ENCODE measurements around the gene NMT1. TPM values are rescaled to one million over a fixed set of nuclear protein-coding genes. Genes with fewer than 3 reads are reported as not detected.

The NMT1 gene
- total and polyA plus RNA-seq, 4 donors, result 37.7 to 120 (median 48.9) TPM

- H3K9ac ChIP-seq (ENCODE audit: insufficient read depth in 1 of 2, low read length in 2 of 2), result peak overlapping the region; percentile 85 to 97
- TF ChIP-seq CTCF (IDR thresholded peaks at IDR 0.05; ENCODE audit: control extremely low read depth, extremely low read depth), result no peak
- peak; percentile 2 for ATAC-seq (ENCODE audit: insufficient read depth, low FRiP score)
- peak overlapping the region; percentile 95 to 96 for H3K27ac ChIP-seq (ENCODE audit: low read depth in 1 of 2, low read length in 1 of 2)
- peak in 2 of 3 donors; percentile 87 to 88 for DNase-seq
- H3K9me3 ChIP-seq (ENCODE audit: control insufficient read depth in 4 of 4, insufficient read depth in 3 of 4, low read length in 3 of 4), result no peaks in the 10 kb centered on the region
- H3K4me1 ChIP-seq (ENCODE audit: control insufficient read depth in 5 of 5, insufficient read depth in 5 of 5, low read length in 5 of 5), result peaks cover 5 to 47% (median 14%) of the 10 kb centered on the region in 5 donors
- peaks cover 0 to 9% (median 0%) of the 10 kb centered on the region in 4 donors for H3K36me3 ChIP-seq (ENCODE audit: control insufficient read depth in 4 of 4, insufficient read depth in 4 of 4, low read length in 4 of 4)
- WGBS, 2 donors, result 10 to 12% methylated on average over 29 of the region's 29 CpGs
- H3K27me3 ChIP-seq (ENCODE audit: control insufficient read depth in 3 of 3, insufficient read depth in 3 of 3, low read length in 2 of 3), result no peaks in the 10 kb centered on the region
- peak overlapping the region; percentile 57 for H3K4me3 ChIP-seq
Measured at GRCh38 chr17:45146890-45147580, 85.9 kb downstream of the NMT1 start.

- no peak for TF ChIP-seq CTCF (IDR thresholded peaks at IDR 0.05; ENCODE audit: control extremely low read depth, extremely low read depth)
- Histone ChIP-seq H3K4me1 (ENCODE audit: control insufficient read depth in 5 of 5, insufficient read depth in 5 of 5, low read length in 5 of 5) (peaks cover 5 to 47% (median 14%) of the 10 kb centered on the region in 5 donors), H3K9ac (ENCODE audit: insufficient read depth in 1 of 2, low read length in 2 of 2) (peak overlapping the region; percentile 85 to 94), H3K4me3 (peak overlapping the region; percentile 57), H3K36me3 (ENCODE audit: control insufficient read depth in 4 of 4, insufficient read depth in 4 of 4, low read length in 4 of 4) (peaks cover 0 to 9% (median 0%) of the 10 kb centered on the region in 4 donors), H3K27ac (ENCODE audit: low read depth in 1 of 2, low read length in 1 of 2) (peak overlapping the region; percentile 95 to 96), H3K9me3 (ENCODE audit: control insufficient read depth in 4 of 4, insufficient read depth in 3 of 4, low read length in 3 of 4) (no peaks in the 10 kb centered on the region), H3K27me3 (ENCODE audit: control insufficient read depth in 3 of 3, insufficient read depth in 3 of 3, low read length in 2 of 3) (no peaks in the 10 kb centered on the region)
- WGBS, 2 donors, result 0% methylated on average over 38 of the region's 38 CpGs
- DNase-seq (peak; percentile 92 to 99 (median 98)), ATAC-seq (ENCODE audit: insufficient read depth, low FRiP score) (peak; percentile 35)
Measured at GRCh38 chr17:45147581-45148182, 86.6 kb downstream of the NMT1 start.

DNA sequence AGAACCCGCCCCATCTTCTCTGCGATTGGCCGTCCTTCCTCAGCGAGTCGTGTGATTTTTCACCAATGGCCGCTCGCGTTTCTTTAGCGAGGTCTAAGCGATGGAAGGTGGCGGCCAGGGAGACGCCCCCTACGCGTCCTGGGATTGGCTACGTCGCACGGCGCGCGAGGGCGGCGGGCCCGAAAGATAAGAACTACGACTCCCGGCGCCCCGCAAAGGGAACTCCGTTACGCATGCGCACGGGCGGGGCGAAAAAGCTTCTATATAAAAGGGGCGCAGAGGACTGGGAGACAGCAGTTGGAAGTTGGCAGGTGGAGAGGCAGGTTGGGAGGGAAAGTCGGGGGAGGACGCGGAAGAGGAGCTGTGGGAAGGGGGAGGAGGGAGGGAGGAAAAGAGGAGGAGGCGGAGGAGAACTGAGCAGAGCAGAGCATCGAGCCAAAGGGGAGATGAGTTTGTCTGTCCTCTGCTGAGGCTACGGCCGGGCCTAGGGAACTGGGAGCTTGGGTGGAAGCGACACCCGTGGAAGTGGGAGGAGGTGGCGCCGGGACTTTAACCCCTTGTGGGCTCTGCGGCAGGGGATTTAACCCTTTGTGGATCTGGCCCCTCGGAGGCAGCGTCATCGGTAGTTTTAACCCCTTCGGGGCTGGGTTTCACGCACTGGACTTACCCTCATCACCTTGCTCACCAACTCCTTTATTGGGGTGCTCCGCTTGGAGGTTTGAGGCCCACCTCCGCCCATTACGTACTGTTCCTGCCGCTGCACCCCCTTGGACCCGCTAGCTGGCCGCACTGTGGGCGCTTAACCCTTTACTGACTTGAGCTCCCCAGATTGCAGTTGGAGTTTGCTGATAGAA is 87.3 kb downstream of the NMT1 start, which contains the start of gene HEXIM1:
HEXIM1 (plus strand) TSS at position 293 of the 854 bp plus-strand sequence. CDS start 716 bp downstream, outside the sequence.
- H3K27me3 ChIP-seq (ENCODE audit: control insufficient read depth in 3 of 3, insufficient read depth in 3 of 3, low read length in 2 of 3), result no peaks in the 10 kb centered on the region
- peak; percentile 100 for DNase-seq
- peak; percentile 83 for ATAC-seq (ENCODE audit: insufficient read depth, low FRiP score)
- 0% methylated on average over 58 of the region's 58 CpGs for WGBS, 2 donors
- peak within 1 kb of the TSS; percentile 95 to 96 for H3K27ac ChIP-seq (ENCODE audit: low read depth in 1 of 2, low read length in 1 of 2)
- peaks cover 0 to 9% (median 0%) of the 10 kb centered on the region in 4 donors for H3K36me3 ChIP-seq (ENCODE audit: control insufficient read depth in 4 of 4, insufficient read depth in 4 of 4, low read length in 4 of 4)
- no peak for TF ChIP-seq CTCF (IDR thresholded peaks at IDR 0.05; ENCODE audit: control extremely low read depth, extremely low read depth)
- H3K4me3 ChIP-seq, result peak within 1 kb of the TSS; percentile 80
- H3K9me3 ChIP-seq (ENCODE audit: control insufficient read depth in 4 of 4, insufficient read depth in 3 of 4, low read length in 3 of 4), result no peaks in the 10 kb centered on the region
- peak within 1 kb of the TSS; percentile 85 to 97 for H3K9ac ChIP-seq (ENCODE audit: insufficient read depth in 1 of 2, low read length in 2 of 2)
- H3K4me1 ChIP-seq (ENCODE audit: control insufficient read depth in 5 of 5, insufficient read depth in 5 of 5, low read length in 5 of 5), result peaks cover 5 to 44% (median 14%) of the 10 kb centered on the region in 5 donors

All from lung (tissue), 12 donors.